Measurements from ENCODE around the gene RAD51AP2.
"Not testable (repeated sequence)": the region's sequence is repeated elsewhere in the genome, so short reads cannot be mapped to it uniquely, and the experiment has no call there.

RAD51AP2 gene

GRCh38 chr2:17538022-17538843, 20.0 kb upstream of the RAD51AP2 start:
- peak; percentile 9 for DNase-seq (ENCODE audit: low spot score)

- DNase-seq (ENCODE audit: low spot score), result no peak
Observed at GRCh38 chr2:17536416-17536815, 18.2 kb upstream of the RAD51AP2 start.

- DNase-seq (ENCODE audit: low spot score), result no peak
Observed at GRCh38 chr2:17533546-17533945, 15.3 kb upstream of the RAD51AP2 start.

- DNase-seq (ENCODE audit: low spot score), result no peak
Observed at GRCh38 chr2:17529771-17530170, 11.5 kb upstream of the RAD51AP2 start.

GRCh38 chr2:17522303-17522702, 4.1 kb upstream of the RAD51AP2 start:
- DNase-seq (ENCODE audit: low spot score), result no peak

- no peak for DNase-seq (ENCODE audit: low spot score)
Observed at GRCh38 chr2:17521621-17522020, 3.4 kb upstream of the RAD51AP2 start.

- peak; percentile 8 for DNase-seq (ENCODE audit: low spot score)
Observed at GRCh38 chr2:17520761-17521160, 2.5 kb upstream of the RAD51AP2 start.

- no peak for DNase-seq (ENCODE audit: low spot score)
Observed at GRCh38 chr2:17519486-17519885, 1.2 kb upstream of the RAD51AP2 start.

GRCh38 chr2:17517481-17518211, 594 bp downstream of the RAD51AP2 start:
- no peak for DNase-seq (ENCODE audit: low spot score)

GRCh38 chr2:17515652-17516051, 2.6 kb downstream of the RAD51AP2 start:
- no peak for DNase-seq (ENCODE audit: low spot score)

- no peak for DNase-seq (ENCODE audit: low spot score)
Observed at GRCh38 chr2:17506736-17507616, 11.3 kb downstream of the RAD51AP2 start.

GRCh38 chr2:17497718-17498117, 20.5 kb downstream of the RAD51AP2 start:
- DNase-seq (ENCODE audit: low spot score), result no peak

GRCh38 chr2:17495590-17495989, 22.6 kb downstream of the RAD51AP2 start:
- no peak for DNase-seq (ENCODE audit: low spot score)

- not testable (repeated sequence) for DNase-seq (ENCODE audit: low spot score)
Observed at GRCh38 chr2:17490165-17490564, 28.1 kb downstream of the RAD51AP2 start.

- DNase-seq (ENCODE audit: low spot score), result not testable (repeated sequence)
Observed at GRCh38 chr2:17488610-17489009, 29.6 kb downstream of the RAD51AP2 start.

- no peak for DNase-seq (ENCODE audit: low spot score)
Observed at GRCh38 chr2:17483496-17483895, 34.7 kb downstream of the RAD51AP2 start.

- no peak for DNase-seq (ENCODE audit: low spot score)
Observed at GRCh38 chr2:17482651-17483050, 35.6 kb downstream of the RAD51AP2 start.

GRCh38 chr2:17479875-17480274, 38.4 kb downstream of the RAD51AP2 start:
- no peak for DNase-seq (ENCODE audit: low spot score)

GRCh38 chr2:17476830-17477229, 41.4 kb downstream of the RAD51AP2 start:
- no peak for DNase-seq (ENCODE audit: low spot score)

- DNase-seq (ENCODE audit: low spot score), result no peak
Observed at GRCh38 chr2:17476064-17476463, 42.2 kb downstream of the RAD51AP2 start.

- DNase-seq (ENCODE audit: low spot score), result no peak
Observed at GRCh38 chr2:17475286-17475685, 43.0 kb downstream of the RAD51AP2 start.

GRCh38 chr2:17471979-17472378, 46.3 kb downstream of the RAD51AP2 start:
- DNase-seq (ENCODE audit: low spot score), result no peak

Measured in AG20443 (cell line).